H1 (cell line): ENCODE measurements around the gene ABI3BP. TPM values are rescaled to one million over a fixed set of nuclear protein-coding genes. Genes with fewer than 3 reads are reported as not detected.

Source experiments
- CTCF ChIA-PET: fragments of 300-600 bp; sonication (Branson Sonifier 250); formaldehyde crosslinking; loops from one replicate; lab custom pipeline; 2021; ENCODE audit not compliant: partially characterized antibody; lab: Charles Lee
- POLR2A ChIA-PET: fragments of 300-600 bp; sonication (Branson Sonifier 250); formaldehyde crosslinking; loops from one replicate; lab custom pipeline; 2021; ENCODE audit warnings: inconsistent platforms; ENCODE audit not compliant: partially characterized antibody; lab: Charles Lee
- DNase-seq, 2 experiments: peaks; one replicate each; pipeline versions ENCODE4 v3.0.0 to v3.0.0-alpha.2; 2010 to 2022; ENCODE audit warnings: low spot score in 2 of 2, low read depth in 1 of 2, mixed read lengths in 1 of 2
- FAIRE-seq: peaks from 2 replicates; lab custom pipeline; 2011; peaks lifted over from hg19 to GRCh38; lab: Jason Lieb, UNC
- H2AFZ ChIP-seq: 2 replicates; pipeline ENCODE4 v1.8.1; 2012; ENCODE audit warnings: low read length, inconsistent platforms
- H2AK5ac ChIP-seq: 2 replicates; pipeline ENCODE4 v1.6.1; 2013; ENCODE audit warnings: low read depth, low read length
- H2BK120ac ChIP-seq: replicated peaks from 2 replicates; pipeline ENCODE3; 2013; ENCODE audit warnings: low read depth, low read length, inconsistent platforms
- H2BK12ac ChIP-seq: 2 replicates; pipeline ENCODE4 v1.6.1; 2013; ENCODE audit warnings: low read depth, low read length
- H2BK15ac ChIP-seq: 2 replicates; pipeline ENCODE4 v1.6.1; 2013; ENCODE audit warnings: low read length
- H2BK20ac ChIP-seq: 2 replicates; pipeline ENCODE4 v1.6.1; 2013; ENCODE audit warnings: low read length
- H2BK5ac ChIP-seq: 2 replicates; pipeline ENCODE4 v1.6.1; 2013; ENCODE audit warnings: low read depth, low read length
- H3K14ac ChIP-seq: 2 replicates; pipeline ENCODE4 v1.6.1; 2013; ENCODE audit warnings: inconsistent platforms; ENCODE audit not compliant: insufficient read length
- H3K18ac ChIP-seq: 2 replicates; pipeline ENCODE4 v1.6.1; 2013; ENCODE audit warnings: low read length; ENCODE audit errors: extremely low read depth
- H3K23ac ChIP-seq: 2 replicates; pipeline ENCODE4 v1.6.1; 2013; ENCODE audit warnings: inconsistent platforms; ENCODE audit not compliant: insufficient read length
- H3K23me2 ChIP-seq: 2 replicates; pipeline ENCODE4 v1.6.1; 2013; ENCODE audit warnings: low read depth, low read length
- H3K27ac ChIP-seq: 2 replicates; pipeline ENCODE4 v1.6.1; 2011; ENCODE audit warnings: low read depth, low read length, inconsistent platforms
- H3K27me3 ChIP-seq, 4 experiments: replicated peaks in 1 of 4; 1 replicate in 1 of 4; 2 replicates in 3 of 4; pipeline versions ENCODE4 v1.6.1 to v1.8.1; 2011 to 2013; ENCODE audit warnings: low read length in 3 of 4, mild to moderate bottlenecking in 3 of 4, inconsistent platforms in 2 of 4, mixed read lengths in 2 of 4, moderate library complexity in 1 of 4; ENCODE audit not compliant: control insufficient read depth in 3 of 4, insufficient read depth in 3 of 4; ENCODE audit errors: extremely low read depth in 1 of 4
- H3K36me3 ChIP-seq, 4 experiments: 2 replicates each; pipeline versions ENCODE4 v1.6.1 to v1.8.1; 2011 to 2013; ENCODE audit warnings: mild to moderate bottlenecking in 4 of 4, low read length in 3 of 4, moderate library complexity in 2 of 4, control low read depth in 1 of 4, inconsistent platforms in 1 of 4; ENCODE audit not compliant: insufficient read depth in 4 of 4, control insufficient read depth in 2 of 4
- H3K4ac ChIP-seq: replicated peaks from 2 replicates; pipeline ENCODE3; 2013; ENCODE audit warnings: low read length, low read depth, mixed read lengths, inconsistent platforms; ENCODE audit not compliant: insufficient read length
- H3K4me1 ChIP-seq, 4 experiments: replicated peaks in 1 of 4; 1 replicate in 1 of 4; 2 replicates in 3 of 4; pipeline versions ENCODE4 v1.6.1 to v1.8.1; 2011 to 2013; ENCODE audit warnings: low read length in 3 of 4, inconsistent platforms in 2 of 4, mixed read lengths in 1 of 4; ENCODE audit not compliant: insufficient read depth in 4 of 4, control insufficient read depth in 3 of 4
- H3K4me2 ChIP-seq, 2 experiments: 2 replicates each; pipeline versions ENCODE4 v1.6.1 to v1.8.1; 2011 to 2013; ENCODE audit warnings: low read depth in 2 of 2, low read length in 2 of 2, control low read depth in 1 of 2, inconsistent platforms in 1 of 2, mild to moderate bottlenecking in 1 of 2; ENCODE audit not compliant: insufficient read depth in 1 of 2
- H3K4me3 ChIP-seq, 4 experiments: fragments of 200-600, 300-600 bp in 1 of 4; sonication (generic), shearing (Covaris generic), sonication (Bioruptor Twin) in 1 of 4; 2 replicates each; pipeline versions ENCODE4 v1.5.1 to v1.8.1; 2011 to 2016; ENCODE audit warnings: low read length in 4 of 4, low read depth in 3 of 4, control low read depth in 2 of 4, inconsistent platforms in 2 of 4, mild to moderate bottlenecking in 2 of 4, mixed read lengths in 1 of 4, moderate library complexity in 1 of 4; ENCODE audit not compliant: insufficient read depth in 2 of 4; ENCODE audit errors: extremely low read depth in 1 of 4
- H3K56ac ChIP-seq: replicated peaks from 2 replicates; pipeline ENCODE3; 2013; ENCODE audit warnings: low read depth, mild to moderate bottlenecking, mixed read lengths, low read length, inconsistent platforms; ENCODE audit not compliant: insufficient read length
- H3K79me1 ChIP-seq: 2 replicates; pipeline ENCODE4 v1.6.1; 2013; ENCODE audit warnings: low read depth, low read length, control low read depth
- H3K79me2 ChIP-seq, 2 experiments: 2 replicates each; pipeline versions ENCODE4 v1.6.1 to v1.8.1; 2012 to 2013; ENCODE audit warnings: low read length in 2 of 2, mild to moderate bottlenecking in 2 of 2, inconsistent platforms in 1 of 2; ENCODE audit not compliant: insufficient read depth in 2 of 2, control insufficient read depth in 1 of 2
- H3K9ac ChIP-seq, 4 experiments: replicated peaks in 1 of 4; 1 replicate in 1 of 4; 2 replicates in 3 of 4; pipeline versions ENCODE4 v1.6.1 to v1.8.1; 2011 to 2013; ENCODE audit warnings: low read depth in 3 of 4, low read length in 3 of 4, control low read depth in 2 of 4, mild to moderate bottlenecking in 2 of 4, moderate library complexity in 2 of 4, inconsistent platforms in 1 of 4; ENCODE audit errors: extremely low read depth in 1 of 4
- H3K9me3 ChIP-seq, 2 experiments: 2 replicates each; pipeline versions ENCODE4 v1.6.1 to v1.8.1; 2012 to 2013; ENCODE audit warnings: mild to moderate bottlenecking in 2 of 2, moderate library complexity in 2 of 2, control low read depth in 1 of 2, inconsistent platforms in 1 of 2, low read depth in 1 of 2, low read length in 1 of 2, mixed read lengths in 1 of 2; ENCODE audit not compliant: insufficient read depth in 2 of 2
- H4K20me1 ChIP-seq, 2 experiments: replicated peaks in 1 of 2; 2 replicates each; pipeline versions ENCODE3 to v1.8.1; 2011 to 2013; ENCODE audit warnings: inconsistent platforms in 2 of 2, low read length in 2 of 2, mild to moderate bottlenecking in 1 of 2; ENCODE audit not compliant: insufficient read depth in 2 of 2, control insufficient read depth in 1 of 2
- H4K5ac ChIP-seq: 2 replicates; pipeline ENCODE4 v1.6.1; 2013; ENCODE audit warnings: low read length, low read depth, mixed read lengths, inconsistent platforms; ENCODE audit not compliant: insufficient read length
- H4K8ac ChIP-seq: 2 replicates; pipeline ENCODE4 v1.8.0; 2013; ENCODE audit warnings: mild to moderate bottlenecking, moderate library complexity, low read length, inconsistent platforms; ENCODE audit not compliant: insufficient read depth; ENCODE audit errors: extremely low read depth
- H4K91ac ChIP-seq: replicated peaks from 2 replicates; pipeline ENCODE3; 2013; ENCODE audit warnings: low read length, mixed read lengths, inconsistent platforms; ENCODE audit not compliant: insufficient read length
- CEBPB ChIP-seq: IDR thresholded peaks from 2 replicates; pipeline ENCODE4 v1.6.1; 2012; ENCODE audit warnings: low read depth, low read length
- GABPA ChIP-seq: IDR thresholded peaks from 2 replicates; pipeline ENCODE4 v1.6.1; 2011; ENCODE audit warnings: mild to moderate bottlenecking, low read length, moderate library complexity, borderline replicate concordance; ENCODE audit not compliant: insufficient read depth
- HDAC2 ChIP-seq, 2 experiments: fragments of 300-600 bp in 1 of 2; sonication (generic) in 1 of 2; IDR thresholded peaks; 2 replicates each; pipeline ENCODE4 v1.6.1; 2011 to 2012; ENCODE audit warnings: low read depth in 2 of 2, low read length in 2 of 2, mild to moderate bottlenecking in 2 of 2, moderate library complexity in 2 of 2, borderline replicate concordance in 1 of 2, inconsistent platforms in 1 of 2
- KDM5A ChIP-seq: fragments of 200-600 bp; IDR thresholded peaks from 2 replicates; pipeline ENCODE4 v1.7.1; 2012; ENCODE audit warnings: mild to moderate bottlenecking, low read length, inconsistent platforms, mixed read lengths
- POLR2AphosphoS5 ChIP-seq: IDR thresholded peaks from 2 replicates; pipeline ENCODE4 v1.6.1; 2011; ENCODE audit warnings: low read depth, low read length
- SIN3A ChIP-seq, 2 experiments: IDR thresholded peaks in 1 of 2; conservative IDR thresholded peaks in 1 of 2; 2 replicates each; pipeline ENCODE4 v1.6.1; 2011 to 2012; ENCODE audit warnings: low read length in 2 of 2, improper control_type of control experiment in 1 of 2, low read depth in 1 of 2, mild to moderate bottlenecking in 1 of 2
- WGBS, 2 experiments: shearing (Covaris generic) in 1 of 2; methylation state at CpG; one replicate each; pipeline versions ENCODE4 v1.1.6 to v1.1.7; 2013 to 2015; ENCODE audit warnings: low lambda C conversion rate in 2 of 2, mixed read lengths in 2 of 2, inconsistent platforms in 1 of 2, low coverage in 1 of 2, missing lambda C conversion rate in 1 of 2; ENCODE audit not compliant: insufficient replicate concordance in 2 of 2, insufficient coverage in 1 of 2, insufficient read length in 1 of 2; ENCODE audit errors: extremely low coverage in 1 of 2, missing lambda C conversion rate in 1 of 2; 5-methylcytosine and 5-hydroxymethylcytosine counted together
- polyA plus RNA-seq, 7 experiments: library from polyadenylated mRNA; depleted of rRNA in 3 of 7; stranded (reverse) in 5 of 7; unstranded in 2 of 7; fragments of >200 nt in 5 of 7; fragments of 200-250 nt in 2 of 7; gene quantifications; 1 replicate in 5 of 7; 2 replicates in 1 of 7; 4 replicates in 1 of 7; pipeline versions ENCODE4 v1.2.1 to v1.2.3, GENCODE V29; 2011 to 2013; ENCODE audit warnings: missing spikeins in 2 of 7, mixed read lengths in 2 of 7
- total RNA-seq: library from RNA; stranded (reverse); fragmentation: NEBNext Ultra II Directional; extraction: Animal tissue kit (Norgen Biotek cat#: 25700); gene quantifications from 2 replicates; pipeline ENCODE4 v1.2.1, GENCODE V29; 2021
- TF ChIP-seq, protein P1 (sequence below): IDR thresholded peaks from 2 replicates; pipeline ENCODE4 v1.6.1; 2012; ENCODE audit warnings: inconsistent platforms

Gene ABI3BP
- total and polyA plus RNA-seq, 2 of the 8 experiments (the other 6 are each of a cell fraction or from before 2014, with no cell fraction given): 0.08 to 0.32 TPM

GRCh38 chr3:100972301-100972844, 20.8 kb downstream of the ABI3BP start:
- Histone ChIP-seq H3K4me1 (no peaks in the 10 kb centered on the region), H2BK5ac (no peak overlapping the region), H3K9me3 (no peaks in the 10 kb centered on the region), H2BK12ac (no peak overlapping the region), H2AFZ (no peak overlapping the region), H3K79me2 (no peaks in the 10 kb centered on the region), H3K18ac (no peak overlapping the region), H2BK15ac (no peak overlapping the region), H4K91ac (no peak overlapping the region), H2BK120ac (no peak overlapping the region), H3K27me3 (peaks cover 0 to 1% (median 0%) of the 10 kb centered on the region in 4 experiments; a peak in 1 of 7 replicates), H3K56ac (no peak overlapping the region), H3K23ac (no peak overlapping the region), H3K9ac (no peak overlapping the region), H3K79me1 (no peaks in the 10 kb centered on the region), H3K4me2 (no peak overlapping the region), H2BK20ac (no peak overlapping the region), H3K27ac (no peak overlapping the region), H3K23me2 (no peaks in the 10 kb centered on the region), H3K4ac (no peak overlapping the region), H3K36me3 (no peaks in the 10 kb centered on the region), H3K14ac (no peak overlapping the region), H4K5ac (no peak overlapping the region), H3K4me3 (no peak overlapping the region), H4K8ac (no peak overlapping the region), H2AK5ac (no peak overlapping the region), H4K20me1 (no peaks in the 10 kb centered on the region)
- POLR2A ChIA-PET: no interaction called here
- DNase-seq (no peak), FAIRE-seq (no peak)
- CTCF ChIA-PET: no interaction called here
- 92% methylated on average over 2 of the region's 2 CpGs; no CpG with 5 or more reads in 1 of the 2 experiments for WGBS, 2 experiments
- TF ChIP-seq HDAC2 (IDR thresholded peaks at IDR 0.05; ENCODE audit: borderline replicate concordance in 1 of 2, low read depth in 2 of 2, low read length in 2 of 2) (no peak), GABPA (no peak), SIN3A (conservative IDR thresholded peaks at IDR 0.05 in 1 of 2, IDR thresholded peaks at IDR 0.05 in 1 of 2; ENCODE audit: low read depth in 1 of 2, low read length in 2 of 2) (no peak), POLR2AphosphoS5 (no peak), KDM5A (no peak), CEBPB (no peak)
- TF ChIP-seq, protein P1, sequence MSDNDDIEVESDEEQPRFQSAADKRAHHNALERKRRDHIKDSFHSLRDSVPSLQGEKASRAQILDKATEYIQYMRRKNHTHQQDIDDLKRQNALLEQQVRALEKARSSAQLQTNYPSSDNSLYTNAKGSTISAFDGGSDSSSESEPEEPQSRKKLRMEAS: no peak
